Stimulated activated naive CD8-positive, alpha-beta T cell treated with anti-CD3 and anti-CD28 coated beads, Interleukin-15, Interleukin-2, amounts not matched to agents 100 U/mL and 50 U/mL, for 24 hours (primary cell): ENCODE results near the gene NT5C2.
"Not testable (repeated sequence)": the region's sequence is repeated elsewhere in the genome, so short reads cannot be mapped to it uniquely, and the experiment has no call there.

Experiments used
- ATAC-seq: fragments of 150-1000 bp; cut with Tn5 transposase; one replicate; pipeline ENCODE4 v1.10.0; 2021
- DNase-seq: peaks from one replicate; pipeline ENCODE4 v3.0.0; 2021

Gene NT5C2

DNA sequence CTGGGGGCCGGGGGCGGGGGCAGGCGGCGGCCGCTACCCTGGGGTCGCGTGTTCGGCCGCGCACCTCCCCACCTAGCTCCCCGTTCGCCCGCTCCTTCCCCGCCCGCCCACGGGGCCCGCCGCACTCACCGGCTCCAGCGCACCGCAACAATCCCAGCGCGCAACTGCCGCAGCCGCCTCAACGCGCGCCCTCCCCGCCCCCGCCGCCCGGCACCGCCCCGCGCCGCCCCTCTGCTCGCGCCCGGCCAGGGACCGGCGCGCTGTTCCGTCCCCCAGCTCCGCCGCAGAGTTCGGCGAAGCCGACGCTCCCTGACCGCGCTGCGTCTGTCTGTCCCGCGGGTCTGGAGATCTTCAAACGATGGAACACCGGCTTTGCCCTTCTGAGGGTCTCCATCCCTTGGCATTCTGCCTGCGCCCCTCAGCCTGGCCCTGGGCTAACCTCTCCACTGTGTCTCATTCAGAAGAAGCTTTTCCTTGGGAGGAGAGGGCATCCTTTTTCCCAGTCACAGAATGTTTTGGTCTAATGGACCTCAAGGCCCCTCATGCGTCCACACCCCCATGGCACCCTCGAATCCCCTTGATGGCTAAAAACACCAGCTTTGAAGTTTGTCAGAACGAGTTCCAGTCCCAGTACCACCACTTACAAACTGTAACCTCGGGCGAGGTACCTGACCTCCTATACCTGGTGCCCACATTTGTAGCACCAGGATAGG lies at the start of gene NT5C2:
NT5C2 (minus strand) TSS at position 166 of the 713 bp plus-strand sequence. CDS start 18,314 bp downstream, outside the sequence.
- ATAC-seq (peak; percentile 86), DNase-seq (peak; percentile 86)

DNA sequence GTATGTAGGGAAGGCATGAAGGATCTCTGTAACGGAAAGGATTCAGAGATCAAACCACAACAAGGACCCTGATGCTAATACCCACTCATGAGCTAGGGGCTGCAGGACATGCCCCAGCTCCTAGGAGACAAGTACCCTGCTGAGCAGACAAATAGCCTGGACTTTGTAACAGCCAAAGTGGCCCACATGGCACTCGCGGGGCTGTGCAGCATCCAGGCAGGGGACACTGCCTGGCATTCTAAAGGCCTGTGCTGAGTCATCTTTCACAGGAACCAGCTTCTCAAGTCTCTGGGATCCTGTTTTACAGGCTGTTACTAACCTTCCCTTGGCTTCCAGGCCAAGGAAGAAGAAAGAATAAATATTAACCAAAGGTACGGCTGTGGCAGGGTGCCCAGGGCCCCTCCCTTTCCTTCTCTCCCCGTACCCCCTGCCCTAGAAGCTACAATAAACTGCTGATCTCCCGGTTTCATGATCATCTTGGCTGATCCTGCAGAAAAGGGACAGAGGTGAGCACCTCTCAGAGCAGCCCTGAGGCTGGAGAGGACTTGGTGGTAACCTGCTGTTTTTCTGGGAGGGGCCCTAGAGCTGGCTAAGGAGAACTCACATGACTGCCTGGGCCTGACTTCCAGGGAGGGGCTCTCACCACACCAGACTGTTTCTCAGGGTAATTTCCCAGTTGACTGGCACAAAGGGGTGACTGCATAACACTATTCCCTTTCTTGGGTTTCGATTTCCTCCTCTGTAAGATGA lies 48.4 kb upstream of the NT5C2 start:
- ATAC-seq, result peak; percentile 16
- DNase-seq, result no peak

GRCh38 chr10:103238506-103239252 lies 45.6 kb upstream of the NT5C2 start:
- no peak for ATAC-seq
- no peak for DNase-seq

GRCh38 chr10:103235775-103236174 lies 42.7 kb upstream of the NT5C2 start:
- ATAC-seq (no peak), DNase-seq (no peak)

DNA sequence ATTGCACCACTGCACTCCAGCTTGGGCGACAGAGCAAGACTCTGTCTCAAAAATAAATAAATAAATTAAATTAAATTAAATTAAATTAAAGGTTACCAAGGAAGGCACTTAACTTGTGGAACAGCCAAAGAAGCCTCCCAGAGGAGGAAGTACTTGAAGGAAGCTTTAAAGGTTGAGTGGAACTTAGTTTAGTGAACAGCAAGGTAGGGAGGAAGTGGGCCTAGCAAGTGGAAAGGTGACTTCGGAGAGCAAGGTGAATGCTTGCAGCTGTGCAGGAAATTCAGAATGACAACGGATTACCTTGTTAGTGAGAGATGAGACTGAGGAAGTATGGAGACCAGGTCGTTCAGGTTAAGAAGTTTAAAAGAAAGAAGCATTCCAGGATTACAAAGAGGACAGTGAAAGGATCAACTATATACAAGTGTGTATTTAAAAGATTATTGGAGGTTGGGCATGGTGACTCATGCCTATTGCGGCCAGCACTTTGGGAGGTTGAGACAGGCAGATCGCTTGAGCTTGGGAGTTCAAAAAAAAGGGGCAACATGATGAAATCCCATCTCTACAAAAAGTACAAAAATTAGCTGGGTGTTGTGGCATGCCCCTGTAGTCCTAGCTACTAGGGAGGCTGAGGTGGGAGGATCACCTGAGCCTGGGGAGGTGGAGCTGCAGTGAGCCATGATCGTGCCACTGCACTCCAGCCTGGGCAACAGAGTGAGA lies 39.9 kb upstream of the NT5C2 start:
- ATAC-seq (no peak), DNase-seq (no peak)

GRCh38 chr10:103232131-103232673 lies 39.1 kb upstream of the NT5C2 start:
- DNase-seq, result no peak
- ATAC-seq, result no peak

DNA sequence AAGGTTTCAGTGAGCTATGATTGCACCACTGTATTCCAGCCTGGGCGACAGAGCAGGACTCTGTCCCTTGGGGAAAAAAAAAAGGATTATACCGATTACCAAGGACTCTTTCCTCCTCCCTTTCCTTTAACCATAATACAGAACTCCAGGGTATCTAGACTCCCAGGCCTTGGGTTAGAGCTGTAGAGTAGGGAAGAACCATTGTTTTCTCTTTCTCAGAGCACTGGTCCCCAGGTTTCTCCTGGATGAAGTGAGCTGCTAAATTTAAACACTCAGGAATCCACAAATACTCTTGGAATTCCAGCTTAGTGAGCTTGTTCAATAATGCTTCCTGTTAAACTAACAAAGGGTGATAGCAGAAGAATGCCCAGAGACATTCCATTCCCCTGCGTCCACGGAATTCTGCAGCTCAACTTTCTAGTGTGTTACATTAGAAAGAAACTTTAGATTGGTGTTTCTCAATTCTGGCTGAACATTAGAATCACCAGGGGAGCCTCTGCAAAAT lies 38.0 kb upstream of the NT5C2 start:
- DNase-seq, result no peak
- ATAC-seq, result no peak

DNA sequence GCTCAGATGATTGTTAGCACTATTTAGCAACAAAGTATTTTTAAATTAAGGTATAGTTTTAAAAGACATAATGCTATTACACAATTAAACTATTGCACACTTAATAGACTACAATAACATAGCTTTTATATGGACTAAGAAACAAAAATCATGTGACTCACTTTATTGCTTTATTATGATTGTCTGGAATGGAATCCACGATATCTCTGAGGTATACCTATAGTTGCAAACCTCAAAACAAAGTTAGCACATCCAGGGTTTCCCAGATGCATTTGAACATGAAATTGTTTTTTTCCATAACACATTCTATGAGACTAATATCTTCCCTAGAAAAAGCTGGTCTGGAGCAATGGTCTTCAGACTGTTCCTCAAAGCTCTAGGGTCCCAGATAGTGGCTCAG lies 34.3 kb upstream of the NT5C2 start:
- ATAC-seq (no peak), DNase-seq (no peak)

GRCh38 chr10:103225939-103226338 lies 32.9 kb upstream of the NT5C2 start:
- no peak for DNase-seq
- no peak for ATAC-seq

DNA sequence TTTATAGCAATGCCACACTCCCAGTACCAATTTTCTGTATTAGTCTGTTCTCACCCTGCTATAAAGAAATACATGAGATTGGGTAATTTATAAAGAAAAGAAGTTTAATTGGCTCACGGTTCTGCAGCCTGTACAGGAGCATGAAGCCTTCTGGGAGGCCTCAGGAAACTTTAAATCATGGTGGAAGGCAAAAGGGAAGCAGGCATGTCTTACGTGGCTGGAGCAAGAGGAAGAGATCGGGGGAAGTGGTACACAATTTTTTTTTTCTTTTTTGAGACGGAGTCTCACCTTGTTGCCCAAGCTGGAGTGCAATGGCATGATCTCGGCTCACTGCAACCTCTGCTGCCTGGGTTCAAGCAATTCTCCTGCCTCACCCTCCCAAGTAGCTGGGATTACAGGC lies 31.6 kb upstream of the NT5C2 start:
- DNase-seq, ATAC-seq: not testable (repeated sequence)

- DNase-seq (no peak), ATAC-seq (no peak)
Observed at GRCh38 chr10:103224133-103224532, 31.1 kb upstream of the NT5C2 start.

DNA sequence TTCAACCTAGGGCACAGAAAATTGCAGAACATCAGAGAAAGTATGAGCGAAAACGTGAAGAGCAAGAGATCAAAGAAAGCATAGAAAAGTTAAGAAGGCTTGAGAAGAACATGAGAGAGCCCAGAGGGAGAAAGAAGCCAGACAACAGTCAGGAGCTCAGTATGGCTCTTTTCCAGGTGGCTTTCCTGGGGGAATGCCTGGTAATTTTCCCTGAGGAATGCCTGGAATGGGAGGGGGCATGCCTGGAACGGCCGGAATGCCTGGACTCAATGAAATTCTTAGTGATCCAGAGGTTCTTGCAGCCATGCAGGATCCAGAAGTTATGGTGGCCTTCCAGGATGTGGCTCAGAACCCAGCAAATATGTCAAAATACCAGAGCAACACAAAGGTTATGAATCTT lies 23.3 kb upstream of the NT5C2 start:
- ATAC-seq, result not testable (repeated sequence)

DNA sequence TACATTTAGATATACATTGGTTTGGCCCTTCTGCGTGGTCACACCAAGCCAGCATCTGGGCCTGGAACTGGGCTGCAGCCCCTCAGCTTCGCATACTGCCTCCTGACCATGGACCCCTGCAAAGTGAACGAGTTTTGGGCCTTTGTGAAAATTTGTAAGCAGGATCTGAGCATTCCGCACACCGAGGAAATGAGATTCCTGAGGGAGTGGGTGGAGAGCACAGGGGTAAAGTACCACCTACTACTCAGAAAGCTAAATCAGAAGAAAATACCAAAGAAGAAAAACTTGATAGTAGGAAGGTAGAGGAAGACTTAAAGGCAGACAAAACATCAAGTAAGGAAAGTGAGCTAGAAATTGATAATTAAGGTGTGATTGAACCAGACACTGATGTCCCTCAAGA lies 22.5 kb upstream of the NT5C2 start:
- ATAC-seq, result no peak
- DNase-seq, result no peak

More for the DNA sequence above, 23.3 kb upstream of the NT5C2 start:
- not testable (repeated sequence) for DNase-seq

DNA sequence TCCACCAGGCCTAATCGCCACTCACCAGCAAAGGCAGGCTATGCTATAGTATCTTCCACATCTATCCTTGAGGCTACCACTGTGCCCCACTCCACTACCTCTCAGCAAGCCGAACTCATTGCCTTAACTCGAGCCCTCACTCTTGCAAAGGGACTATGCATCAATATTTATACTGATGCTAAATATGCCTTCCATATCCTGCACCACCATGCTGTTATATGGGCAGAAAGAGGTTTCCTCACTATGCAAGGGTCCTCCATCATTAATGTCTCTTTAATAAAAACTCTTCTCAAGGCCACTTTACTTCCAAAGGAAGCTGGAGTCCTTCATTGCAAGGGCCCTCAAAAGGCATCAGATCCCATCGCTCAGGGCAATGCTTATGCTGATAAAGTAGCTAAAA lies 17.2 kb upstream of the NT5C2 start:
- not testable (repeated sequence) for DNase-seq, ATAC-seq

DNA sequence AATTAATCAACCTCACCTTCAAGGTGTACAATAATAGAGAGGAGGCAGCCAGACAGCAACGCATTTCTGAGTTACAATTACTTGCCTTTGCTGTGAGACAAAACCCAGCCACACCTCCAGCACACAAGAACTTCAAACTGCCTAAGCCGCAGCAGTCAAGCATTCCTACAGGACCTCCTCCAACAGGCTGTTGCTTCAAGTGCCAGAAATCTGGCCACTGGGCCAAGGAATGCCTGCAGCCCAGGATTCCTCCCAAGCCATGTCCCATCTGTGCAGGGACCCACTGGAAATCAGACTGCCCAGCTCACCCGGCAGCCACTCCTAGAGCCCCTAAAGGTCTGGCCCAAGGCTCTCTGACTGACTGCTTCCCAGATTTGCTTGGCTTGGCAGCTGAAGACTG lies 14.6 kb upstream of the NT5C2 start:
- ATAC-seq, DNase-seq: not testable (repeated sequence)

GRCh38 chr10:103207141-103207540 lies 14.1 kb upstream of the NT5C2 start:
- ATAC-seq (no peak), DNase-seq (no peak)

- not testable (repeated sequence) for DNase-seq, ATAC-seq
Observed at GRCh38 chr10:103206715-103207114, 13.6 kb upstream of the NT5C2 start.

DNA sequence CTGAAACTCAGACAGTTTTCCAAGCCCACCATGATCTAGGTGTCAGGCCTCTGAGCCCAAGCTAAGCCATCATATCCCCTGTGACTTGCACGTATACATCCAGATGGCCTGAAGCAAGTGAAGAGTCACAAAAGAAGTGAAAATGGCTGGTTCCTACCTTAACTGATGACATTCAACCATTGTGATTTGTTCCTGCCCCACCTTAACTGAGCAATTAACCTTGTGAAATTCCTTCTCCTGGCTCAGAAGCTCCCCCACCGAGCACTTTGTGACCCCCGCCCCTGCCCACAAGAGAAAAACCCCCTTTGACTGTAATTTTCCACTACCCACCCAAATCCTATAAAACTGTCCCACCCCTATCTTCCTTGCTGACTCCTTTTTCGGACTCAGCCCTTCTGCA lies 12.3 kb upstream of the NT5C2 start:
- not testable (repeated sequence) for DNase-seq

DNA sequence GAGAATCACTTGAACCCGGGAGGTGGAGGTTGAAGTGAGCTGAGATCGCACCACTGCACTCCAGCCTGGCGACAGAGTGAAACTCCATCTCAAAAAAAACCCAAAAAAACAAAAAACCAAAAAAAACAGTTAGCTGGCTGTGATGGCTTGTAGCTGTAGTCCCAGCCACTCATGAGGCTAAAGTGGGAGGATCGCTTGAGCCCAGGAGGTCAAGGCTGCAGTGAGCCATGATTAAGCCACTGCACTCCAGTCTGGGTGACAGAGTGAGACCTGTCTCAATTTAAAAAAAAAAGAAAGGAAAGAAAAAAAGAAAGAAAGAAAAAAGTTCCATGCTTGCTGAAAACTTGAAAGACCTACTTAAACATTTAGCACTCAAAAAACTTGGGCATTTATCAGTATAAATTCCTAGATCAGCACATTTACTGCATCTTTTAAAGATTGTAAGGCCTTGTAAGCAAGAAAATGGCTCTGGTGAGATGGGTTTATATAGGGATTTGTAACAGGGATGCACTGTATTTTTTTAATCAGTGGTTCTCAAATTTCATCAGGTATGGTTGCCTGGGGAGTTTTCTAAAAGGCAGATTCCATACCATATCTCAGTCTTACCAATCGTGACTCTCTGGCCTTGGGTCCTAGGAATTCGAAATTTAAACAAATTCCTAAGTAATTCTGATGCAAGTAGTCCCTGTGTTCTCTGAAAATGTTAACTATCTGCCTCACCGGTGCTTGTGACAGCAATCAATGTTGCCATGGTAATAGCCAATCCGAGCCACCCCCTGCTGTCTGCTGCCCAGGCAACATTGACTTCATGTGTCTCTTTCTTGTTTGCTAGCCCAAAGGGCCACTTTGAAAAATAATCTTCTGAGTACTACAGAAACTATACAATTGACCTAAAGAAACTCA lies 11.5 kb upstream of the NT5C2 start:
- DNase-seq (no peak), ATAC-seq (no peak)

More for the DNA sequence above, 12.3 kb upstream of the NT5C2 start:
- not testable (repeated sequence) for ATAC-seq

- DNase-seq (no peak), ATAC-seq (no peak)
Observed at GRCh38 chr10:103203466-103203865, 10.4 kb upstream of the NT5C2 start.
